Stomach smooth muscle (tissue), 2 donors: Measurements from ENCODE around the gene PTGR2.
"Not testable (repeated sequence)": the region's sequence is repeated elsewhere in the genome, so short reads cannot be mapped to it uniquely, and the experiment has no call there.

Experiments used
- H3K27ac ChIP-seq: one replicate; pipeline ENCODE4 v1.7.0; 2013; ENCODE audit warnings: mild to moderate bottlenecking, low read length, inconsistent platforms
- H3K27me3 ChIP-seq, 2 donors: one replicate each; pipeline ENCODE4 v1.7.0; 2013; ENCODE audit warnings: low read length in 2 of 2; ENCODE audit not compliant: insufficient read depth in 2 of 2, control insufficient read depth in 1 of 2
- H3K36me3 ChIP-seq, 2 donors: one replicate each; pipeline ENCODE4 v1.7.0; 2013; ENCODE audit warnings: low read length in 2 of 2; ENCODE audit not compliant: control insufficient read depth in 2 of 2, insufficient read depth in 2 of 2
- H3K4me1 ChIP-seq: one replicate; pipeline ENCODE4 v1.7.0; 2013; ENCODE audit warnings: low read length; ENCODE audit not compliant: control insufficient read depth, insufficient read depth
- H3K4me3 ChIP-seq, 2 donors: one replicate each; pipeline ENCODE4 v1.7.0; 2013; ENCODE audit warnings: low read length in 2 of 2
- H3K9ac ChIP-seq, 2 donors: one replicate each; pipeline ENCODE4 v1.7.0; 2013; ENCODE audit warnings: low read length in 2 of 2, mild to moderate bottlenecking in 1 of 2
- H3K9me3 ChIP-seq, 2 donors: one replicate each; pipeline ENCODE4 v1.7.0; 2013; ENCODE audit warnings: low read length in 2 of 2; ENCODE audit not compliant: control insufficient read depth in 2 of 2
- donor health status: healthy.
- donor health status: Pancreatic carcinoma.

PTGR2 gene

DNA sequence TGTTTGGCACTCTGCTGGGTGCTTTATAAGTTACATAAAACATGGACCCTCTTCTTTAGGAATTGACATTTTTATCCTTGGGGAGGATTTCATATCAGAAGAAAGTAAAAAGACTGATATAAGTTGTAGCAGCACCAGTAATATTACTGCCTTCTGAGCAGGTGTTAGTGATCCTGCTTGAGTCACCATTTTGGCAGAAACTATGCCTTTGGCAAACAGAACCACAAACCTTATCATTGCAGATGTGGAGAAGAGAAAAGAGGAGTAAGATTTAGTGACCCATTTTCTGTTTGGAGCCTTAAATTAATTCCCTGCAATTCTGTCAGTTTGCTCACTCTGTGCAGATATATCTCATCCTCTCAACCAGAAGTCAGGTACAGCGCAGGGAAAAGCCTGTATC is 58.0 kb downstream of the PTGR2 start:
- no peaks in the 10 kb centered on the region for H3K27me3 ChIP-seq
- no peaks in the 10 kb centered on the region for H3K4me1 ChIP-seq
- no peak overlapping the region for H3K27ac ChIP-seq
- peaks cover 36 to 52% of the 10 kb centered on the region in 2 donors for H3K36me3 ChIP-seq
- H3K9ac ChIP-seq = no peak overlapping the region
- peaks cover 0 to 2% of the 10 kb centered on the region in 2 donors for H3K9me3 ChIP-seq
- no peak overlapping the region for H3K4me3 ChIP-seq

DNA sequence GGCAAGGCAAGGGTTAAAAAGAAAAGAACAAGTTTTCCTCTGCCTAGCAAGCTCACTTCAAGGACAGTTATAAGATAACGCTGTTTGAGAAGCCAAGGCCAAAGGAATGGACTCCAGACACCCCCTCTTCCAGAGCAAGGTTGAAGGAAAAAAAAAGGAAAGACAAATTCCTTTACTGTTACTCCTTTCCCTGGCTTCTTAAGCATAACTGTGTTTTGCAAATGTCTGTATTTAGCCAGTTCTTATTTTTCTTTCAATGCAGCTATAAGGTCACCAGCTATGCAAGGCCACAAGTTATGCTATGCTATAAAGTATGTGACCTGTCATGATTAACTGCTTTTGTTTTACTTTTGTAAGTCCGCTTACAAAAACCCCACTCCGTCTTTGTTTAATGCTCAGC is 61.6 kb downstream of the PTGR2 start:
- peaks cover 3% of the 10 kb centered on the region for H3K4me1 ChIP-seq
- H3K36me3 ChIP-seq = peaks cover 16 to 33% of the 10 kb centered on the region in 2 donors
- no peak overlapping the region for H3K4me3 ChIP-seq
- peaks cover 0 to 2% of the 10 kb centered on the region in 2 donors for H3K9me3 ChIP-seq
- no peaks in the 10 kb centered on the region for H3K27me3 ChIP-seq
- no peak overlapping the region for H3K27ac ChIP-seq
- no peak overlapping the region for H3K9ac ChIP-seq

DNA sequence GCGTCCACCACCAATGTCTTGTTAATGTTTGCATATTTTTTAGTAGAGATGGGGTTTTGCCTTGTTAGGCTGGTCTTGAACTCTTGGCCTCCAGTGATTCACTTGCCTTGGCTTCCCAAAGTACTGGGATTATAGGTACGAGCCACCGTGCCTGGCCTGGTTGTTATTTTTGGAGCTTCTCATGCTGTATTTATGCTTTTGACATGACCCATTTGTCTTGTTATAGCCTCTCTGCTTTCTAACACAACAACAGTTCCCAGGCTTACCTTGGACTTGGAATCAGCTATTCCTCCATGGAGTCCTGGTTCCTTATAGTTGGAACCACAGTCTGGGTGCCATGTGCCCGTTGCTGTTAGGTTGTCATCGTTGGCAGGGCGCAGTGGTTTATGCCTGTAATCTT is 64.7 kb downstream of the PTGR2 start:
- Histone ChIP-seq H3K36me3 (peaks cover 14 to 15% of the 10 kb centered on the region in 2 donors), H3K9ac (no peak overlapping the region), H3K4me3 (no peak overlapping the region), H3K27me3 (no peaks in the 10 kb centered on the region), H3K4me1 (peaks cover 3% of the 10 kb centered on the region), H3K27ac (no peak overlapping the region), H3K9me3 (peaks cover 0 to 2% of the 10 kb centered on the region in 2 donors)

DNA sequence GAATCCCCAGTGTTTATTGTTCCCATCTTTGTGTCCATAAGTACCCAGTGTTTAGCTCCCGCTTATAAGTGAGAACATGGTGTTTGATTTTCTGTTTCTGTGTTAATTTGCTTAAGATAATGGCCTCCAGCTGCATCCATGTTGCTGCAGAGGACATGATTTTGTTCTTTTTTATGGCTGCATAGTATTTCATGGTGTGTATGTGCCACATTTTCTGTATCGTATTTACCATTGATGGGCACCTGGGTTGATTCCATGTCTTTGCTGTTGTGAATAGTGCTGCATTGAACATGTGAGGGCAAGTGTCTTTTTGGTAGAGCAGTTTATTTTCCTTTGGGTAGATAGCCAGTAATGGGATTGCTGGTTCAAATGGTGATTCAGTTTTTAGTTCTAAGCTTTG is 67.8 kb downstream of the PTGR2 start:
- H3K9ac ChIP-seq, H3K9me3 ChIP-seq, H3K4me3 ChIP-seq, H3K4me1 ChIP-seq, H3K27me3 ChIP-seq, H3K27ac ChIP-seq: not testable (repeated sequence)
- peaks cover 36 to 39% of the 10 kb centered on the region in 2 donors for H3K36me3 ChIP-seq

DNA sequence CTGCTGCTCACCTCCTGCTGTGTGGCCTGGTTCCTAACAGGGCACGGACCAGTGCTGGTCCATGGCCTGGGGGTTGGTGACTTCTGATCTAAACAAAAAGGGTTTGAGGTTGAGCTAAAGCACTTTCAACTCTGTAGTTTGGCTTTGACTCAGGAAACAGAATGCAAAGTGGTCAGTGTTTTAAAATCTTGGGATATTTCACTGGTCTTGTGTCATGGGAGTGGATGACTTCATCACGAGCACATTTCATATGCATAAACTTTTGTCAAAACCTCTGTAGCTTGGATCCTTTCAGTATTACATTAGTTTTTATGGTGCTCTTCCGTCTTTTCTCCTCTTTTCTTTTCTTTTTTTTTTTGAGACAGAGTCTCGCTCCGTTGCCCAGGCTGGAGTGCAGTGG is 72.7 kb downstream of the PTGR2 start:
- H3K27ac ChIP-seq = no peak overlapping the region
- no peaks in the 10 kb centered on the region for H3K27me3 ChIP-seq
- H3K9ac ChIP-seq = no peak overlapping the region
- no peaks in the 10 kb centered on the region for H3K9me3 ChIP-seq
- peaks cover 52 to 56% of the 10 kb centered on the region in 2 donors for H3K36me3 ChIP-seq
- H3K4me3 ChIP-seq = no peak overlapping the region
- peaks cover 2% of the 10 kb centered on the region for H3K4me1 ChIP-seq
